GM21528 (cell line): Measurements from ENCODE around the gene EVA1A.

Experiments used
- ATAC-seq: cut with Tn5 transposase; IDR thresholded peaks from one replicate; pipeline ENCODE4 v1.9.1; 2021; ENCODE audit warnings: mild to moderate bottlenecking, moderate library complexity; ENCODE audit not compliant: unreplicated experiment, low FRiP score

The EVA1A gene

DNA sequence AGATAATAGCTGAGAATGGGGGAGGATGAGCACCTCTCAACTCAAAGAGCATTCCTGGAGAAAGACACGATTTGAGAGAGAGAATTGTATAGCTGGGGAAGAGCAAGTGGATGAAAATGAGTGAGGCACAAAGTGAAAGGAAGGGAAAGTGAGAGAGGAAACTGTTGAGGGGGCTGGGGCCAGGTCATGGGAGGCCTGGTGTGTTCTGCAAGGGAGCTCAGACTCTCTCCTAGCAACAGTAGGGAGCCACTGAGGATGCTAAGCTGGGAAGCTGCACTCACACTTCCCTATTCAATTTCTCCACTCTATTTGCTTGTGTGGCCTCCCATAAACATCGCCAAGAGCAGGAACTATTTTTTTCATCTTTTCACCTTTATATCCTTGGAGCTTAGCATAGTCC lies 14.8 kb downstream of the EVA1A start:
- no peak for ATAC-seq

DNA sequence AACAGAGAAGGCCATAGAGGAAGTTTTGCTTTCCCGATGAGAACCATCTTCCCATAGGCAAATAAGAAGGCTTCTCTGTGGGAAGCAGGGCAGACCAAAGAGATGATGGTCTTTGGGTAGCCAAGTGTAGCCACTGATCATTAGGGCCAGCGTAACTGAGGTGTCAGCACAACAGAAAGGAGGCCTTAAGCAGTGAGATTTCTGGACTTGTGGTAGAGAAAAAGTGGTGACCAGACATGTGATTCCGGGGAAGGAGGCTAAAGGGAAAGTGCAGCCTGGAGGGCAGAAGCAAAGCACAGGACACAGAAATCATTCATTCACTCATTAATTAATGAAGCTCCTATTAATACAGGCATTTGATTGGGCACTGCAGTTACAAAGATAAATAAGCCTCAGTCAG lies 15.4 kb downstream of the EVA1A start:
- ATAC-seq: no peak

DNA sequence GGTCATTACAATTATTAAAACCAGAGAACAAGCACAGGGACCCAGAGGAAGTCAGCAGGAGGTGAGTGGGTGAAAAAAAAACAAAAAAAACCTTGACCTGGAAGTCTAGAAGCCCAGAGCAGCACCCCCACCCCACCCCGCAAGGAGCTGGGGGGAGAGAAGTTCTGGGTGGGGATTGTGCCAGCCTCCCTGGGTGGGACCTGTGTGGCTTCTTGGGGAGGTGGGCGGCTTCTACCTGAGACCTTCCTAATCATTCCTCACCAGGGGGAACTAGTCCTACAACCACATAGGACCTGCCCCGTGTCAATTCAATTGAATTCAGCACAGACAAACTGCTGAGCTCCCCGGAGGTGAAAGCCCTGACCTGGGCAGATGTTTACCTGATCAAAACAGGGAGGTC lies 17.3 kb downstream of the EVA1A start:
- ATAC-seq: no peak

DNA sequence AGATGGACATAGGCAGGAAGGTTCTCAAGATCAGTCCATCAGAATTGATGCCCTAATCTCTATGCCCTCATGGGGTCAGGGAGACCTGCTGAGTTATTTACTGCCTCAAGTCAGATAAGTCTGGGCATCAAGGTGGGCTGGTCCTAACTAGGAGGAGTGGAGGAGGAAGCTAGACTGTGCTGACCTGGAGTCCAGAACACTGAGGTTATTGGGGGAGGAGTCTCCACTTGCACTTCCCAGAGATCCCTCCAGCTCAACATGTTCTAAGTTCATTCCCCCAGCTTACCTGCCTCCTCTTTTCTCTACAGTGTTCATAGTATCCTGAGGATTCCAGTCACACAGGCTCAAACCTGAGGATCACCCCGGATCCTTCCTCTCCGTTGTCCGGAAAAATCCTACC lies 19.3 kb downstream of the EVA1A start:
- ATAC-seq: no peak

DNA sequence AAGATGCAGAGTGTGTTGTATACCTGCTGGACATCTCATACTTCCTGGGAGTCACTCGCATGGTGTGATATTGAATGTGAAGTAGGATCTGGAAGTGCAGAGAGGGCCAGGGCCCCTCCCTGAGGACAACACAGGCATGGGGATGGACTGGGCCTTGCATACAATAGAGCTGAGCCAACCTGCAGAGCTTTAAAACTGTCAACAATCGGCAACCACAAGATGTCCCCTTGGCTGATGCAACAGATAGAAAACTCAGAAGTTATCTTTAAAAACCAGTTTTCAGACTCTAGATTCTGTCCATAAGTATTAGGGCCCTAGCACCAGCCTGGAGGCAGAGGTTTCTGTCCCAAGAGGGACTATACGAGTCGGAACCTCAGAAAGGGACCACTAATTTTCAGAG lies 19.7 kb downstream of the EVA1A start:
- no peak for ATAC-seq

DNA sequence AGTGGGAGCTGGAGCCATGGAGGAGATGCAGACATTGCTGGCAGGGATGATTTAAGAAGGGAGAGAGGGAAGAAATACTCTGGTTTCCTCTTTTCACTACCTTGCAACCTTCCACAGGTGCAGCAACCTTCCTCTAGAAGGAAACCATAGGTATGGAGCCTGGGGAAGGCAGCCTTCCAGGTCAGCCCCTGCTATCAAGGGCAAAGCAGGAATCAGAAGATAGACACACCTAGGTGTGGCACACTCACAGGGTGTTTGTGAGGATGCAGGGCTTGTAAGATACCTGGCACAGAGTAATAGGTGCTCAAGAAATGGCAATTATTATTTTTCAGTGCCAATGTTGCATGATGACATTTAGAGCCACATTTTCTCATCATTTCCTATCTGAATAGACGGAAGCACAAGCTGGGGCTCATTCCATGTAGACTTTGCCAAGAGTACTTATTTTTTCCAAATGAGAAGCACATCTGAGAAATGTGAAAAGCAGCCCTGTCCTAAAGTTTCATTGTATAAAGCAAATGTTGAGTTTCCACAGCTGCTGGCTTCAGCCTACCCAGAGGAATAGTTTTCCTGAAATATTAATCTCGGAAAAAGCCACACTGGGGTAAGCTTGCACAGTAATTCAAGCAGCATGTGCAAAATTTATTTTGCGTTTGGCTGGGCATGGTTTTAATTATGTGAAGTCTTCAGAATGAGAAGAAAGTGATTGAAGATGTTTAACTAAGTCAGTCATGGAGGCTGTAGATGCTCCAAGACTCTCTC lies 20.6 kb downstream of the EVA1A start:
- ATAC-seq: no peak

DNA sequence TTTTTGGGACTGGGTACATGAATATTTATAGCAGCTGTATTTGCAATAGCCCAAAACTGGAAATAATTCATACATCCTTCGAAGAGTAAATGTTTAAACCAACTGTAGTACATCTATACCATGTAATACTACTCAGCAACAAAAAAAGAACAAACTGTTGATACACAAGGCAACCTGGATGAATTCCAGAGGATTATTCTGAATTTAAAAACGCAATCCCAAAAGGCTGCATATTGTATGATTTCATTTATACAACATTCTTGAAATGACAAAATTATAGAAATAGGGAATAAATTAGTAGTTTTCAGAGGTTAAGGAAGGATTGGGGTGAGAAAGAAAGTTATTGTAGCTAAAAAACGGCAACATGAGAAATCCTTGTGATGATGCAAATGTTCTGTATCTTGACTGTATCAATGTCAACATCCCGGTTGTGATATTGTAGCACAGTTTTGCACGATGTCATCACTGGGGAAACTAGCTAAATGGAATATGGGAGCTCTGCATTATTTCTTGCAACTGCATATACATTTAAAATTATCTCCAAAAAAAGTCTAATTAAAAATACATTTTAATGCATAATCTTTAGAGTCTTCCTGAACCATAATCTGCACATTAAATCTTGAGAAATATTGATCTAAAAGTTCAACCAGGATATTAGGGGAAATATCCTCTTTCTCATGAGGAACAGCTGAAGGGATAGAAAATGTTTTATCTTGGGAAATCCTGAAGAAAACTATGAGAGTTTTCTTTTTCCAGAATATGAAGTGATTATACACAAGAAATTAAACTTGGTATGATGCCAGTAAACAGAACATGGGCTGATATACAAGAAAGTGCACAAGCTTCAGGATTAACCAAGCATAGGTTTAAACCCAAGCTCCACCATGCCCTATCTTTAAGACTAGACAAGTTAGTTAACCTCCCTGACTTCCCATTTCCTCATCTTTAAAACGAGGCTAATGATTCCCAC lies 21.9 kb downstream of the EVA1A start:
- ATAC-seq: no peak

DNA sequence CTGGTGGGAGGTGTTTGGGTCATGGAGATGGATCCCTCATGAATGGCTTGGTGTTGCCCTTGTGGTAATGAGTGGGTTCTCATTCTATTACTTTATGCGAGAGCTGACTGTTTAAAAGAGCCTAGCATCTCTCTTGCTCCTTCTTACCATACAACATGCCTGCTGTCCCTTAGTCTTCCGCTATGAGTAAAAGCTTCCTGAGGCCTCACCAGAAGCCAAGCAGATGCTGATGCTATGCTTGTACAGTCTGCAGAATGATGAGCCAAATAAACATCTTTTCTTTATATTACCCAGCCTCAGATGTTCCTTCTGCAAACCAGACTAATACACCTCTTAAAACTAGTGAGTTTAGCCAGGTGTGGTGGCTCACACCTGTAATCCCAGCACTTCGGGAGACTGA lies 23.1 kb downstream of the EVA1A start:
- ATAC-seq: no peak

DNA sequence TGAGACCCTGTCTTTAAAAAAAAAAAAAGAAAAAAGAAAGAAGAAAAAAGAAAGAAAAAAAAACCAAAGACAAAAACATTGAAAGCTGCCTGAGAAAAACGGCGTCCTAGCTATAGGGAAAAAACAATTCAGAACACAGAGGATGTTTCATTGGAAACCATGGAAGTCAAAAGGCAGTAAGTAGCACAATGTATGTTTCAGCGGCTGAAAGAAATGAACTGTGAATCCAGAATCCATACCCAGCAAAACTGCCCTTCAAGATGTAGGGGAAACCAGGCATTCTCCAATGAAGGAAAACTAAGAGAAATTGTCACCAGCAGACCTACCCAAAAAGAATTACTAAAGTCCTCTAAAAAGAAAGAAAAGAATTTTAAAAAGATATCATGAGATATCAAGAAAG lies 27.6 kb downstream of the EVA1A start:
- no peak for ATAC-seq

DNA sequence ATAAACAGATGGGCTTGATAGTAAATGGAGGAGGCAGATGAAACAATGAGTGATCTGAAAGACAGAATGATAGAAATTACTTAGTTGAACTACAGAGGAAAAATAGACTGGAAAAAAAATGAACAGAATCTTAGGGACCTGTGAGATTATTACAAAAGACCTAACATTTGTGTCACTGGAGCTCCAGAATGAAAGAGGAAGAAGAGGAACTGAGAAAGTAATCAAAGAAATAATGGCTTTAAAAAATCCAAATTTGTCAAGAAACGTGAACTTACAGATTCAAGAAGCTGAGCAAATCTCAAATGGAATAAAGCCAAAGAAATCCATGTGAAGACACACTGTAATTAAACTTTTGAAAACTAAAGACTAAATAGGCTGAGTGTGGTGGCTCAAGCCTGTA lies 28.3 kb downstream of the EVA1A start:
- no peak for ATAC-seq

DNA sequence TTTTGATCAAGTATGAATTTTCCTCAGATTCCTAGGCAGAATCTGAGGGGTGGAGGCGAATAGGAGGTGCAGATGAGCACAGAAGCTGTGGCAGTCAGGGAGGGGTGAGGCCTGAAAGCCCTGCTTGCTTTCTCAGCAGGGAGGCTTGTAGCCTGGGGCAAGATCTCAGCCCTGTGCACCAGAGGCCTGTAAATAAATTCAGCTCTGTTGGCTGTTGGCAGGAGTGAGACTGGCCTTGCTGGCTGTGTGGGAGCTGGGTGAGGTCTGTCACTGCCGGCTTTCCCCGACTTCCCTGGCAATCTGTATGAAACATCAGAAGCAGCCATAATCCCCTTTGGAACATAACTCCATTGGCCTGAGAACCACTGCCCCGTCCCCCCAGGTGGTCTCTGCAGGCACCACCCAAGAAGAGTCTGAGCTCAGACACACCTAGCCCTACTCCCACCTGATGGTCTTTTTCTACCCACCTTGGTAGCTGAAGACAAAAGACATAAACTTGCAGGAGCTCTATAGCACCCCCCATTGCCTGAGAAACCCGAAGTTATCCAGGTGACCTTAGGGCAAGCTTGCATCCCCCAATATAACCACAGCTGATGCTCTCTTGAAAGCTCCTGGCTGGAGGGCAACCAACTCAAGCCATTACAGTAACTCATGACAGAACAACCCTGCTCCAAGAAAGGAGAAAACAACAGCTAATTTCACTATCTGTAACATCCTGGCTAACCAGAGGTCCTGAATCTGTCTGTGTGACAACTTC lies 32.3 kb downstream of the EVA1A start:
- ATAC-seq: no peak

DNA sequence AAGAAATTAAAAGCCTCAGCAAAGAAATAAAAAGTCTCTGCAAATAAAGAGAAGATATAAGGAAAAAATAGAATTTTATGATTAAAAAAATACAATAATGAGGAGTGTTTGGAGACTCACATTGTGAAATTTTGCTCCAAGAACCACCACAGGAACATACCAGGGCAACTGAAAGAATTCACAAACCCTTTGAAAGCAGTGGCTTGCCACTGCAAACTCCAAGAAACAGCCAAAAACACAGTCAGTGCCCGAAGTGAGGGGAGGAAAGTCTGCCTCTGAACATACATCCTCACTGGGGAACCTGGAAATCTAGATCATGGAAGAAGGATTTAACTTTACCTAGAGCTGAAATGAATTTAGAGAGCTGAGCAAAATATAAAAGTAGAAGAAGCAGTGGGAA lies 33.1 kb downstream of the EVA1A start:
- ATAC-seq: no peak

DNA sequence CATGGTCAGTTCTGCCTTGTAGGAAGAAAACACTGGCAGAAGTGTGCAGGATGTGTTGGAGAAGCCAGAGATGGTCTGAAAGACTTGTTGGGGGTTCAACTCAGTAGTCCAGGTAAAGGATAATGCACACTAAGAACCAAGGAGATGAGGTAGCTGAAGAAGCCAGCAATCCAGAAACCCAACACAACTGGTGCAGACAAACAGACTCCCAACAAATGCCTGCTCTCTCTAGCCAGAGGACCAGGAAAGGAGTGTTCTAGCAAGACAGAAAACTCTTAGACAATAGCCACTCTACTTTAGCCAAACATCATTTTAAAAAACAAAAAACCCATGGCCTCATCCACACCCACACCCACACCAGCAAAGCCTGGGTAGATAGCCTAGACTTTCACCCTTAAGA lies 33.9 kb downstream of the EVA1A start:
- no peak for ATAC-seq

DNA sequence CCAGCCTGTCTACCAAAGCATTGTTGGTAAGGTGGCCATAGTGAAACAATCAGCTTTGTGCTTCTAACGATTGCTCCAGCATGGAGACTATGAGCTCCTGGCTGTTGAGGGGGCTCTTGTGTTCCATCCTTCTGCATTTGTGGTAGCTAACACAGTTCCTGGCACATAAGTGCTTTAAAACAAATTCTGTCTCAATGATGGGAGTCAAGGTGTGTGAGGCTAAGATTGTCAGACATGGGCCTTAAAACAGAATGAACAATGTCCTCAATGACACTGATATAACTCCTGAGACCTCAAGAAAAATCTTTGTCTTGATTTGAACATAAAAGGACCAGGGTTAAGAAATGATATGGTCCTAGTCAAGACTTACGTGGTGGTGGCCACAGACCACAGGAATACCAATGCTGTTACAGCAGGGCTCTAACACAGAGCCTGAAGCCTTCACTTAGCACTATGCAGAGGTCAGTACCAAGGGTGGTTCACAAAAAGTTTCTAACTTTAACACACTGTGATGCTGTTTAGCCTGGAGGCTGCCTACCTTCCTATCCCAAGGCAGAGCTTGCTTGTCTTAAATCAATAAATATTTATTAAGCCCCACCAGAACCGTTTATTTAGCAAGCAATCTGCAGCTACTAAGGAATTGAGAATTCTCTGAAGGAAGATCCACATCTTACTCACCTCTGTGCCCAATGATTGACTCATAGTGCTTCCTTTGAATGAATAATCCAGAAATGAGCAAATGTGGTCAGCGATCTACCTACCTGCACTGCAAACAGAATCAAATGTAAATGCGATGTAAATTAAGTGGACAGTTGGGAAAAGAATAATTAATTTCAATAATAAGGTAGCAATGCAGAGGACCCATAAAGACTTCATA lies 35.1 kb downstream of the EVA1A start:
- ATAC-seq: no peak

DNA sequence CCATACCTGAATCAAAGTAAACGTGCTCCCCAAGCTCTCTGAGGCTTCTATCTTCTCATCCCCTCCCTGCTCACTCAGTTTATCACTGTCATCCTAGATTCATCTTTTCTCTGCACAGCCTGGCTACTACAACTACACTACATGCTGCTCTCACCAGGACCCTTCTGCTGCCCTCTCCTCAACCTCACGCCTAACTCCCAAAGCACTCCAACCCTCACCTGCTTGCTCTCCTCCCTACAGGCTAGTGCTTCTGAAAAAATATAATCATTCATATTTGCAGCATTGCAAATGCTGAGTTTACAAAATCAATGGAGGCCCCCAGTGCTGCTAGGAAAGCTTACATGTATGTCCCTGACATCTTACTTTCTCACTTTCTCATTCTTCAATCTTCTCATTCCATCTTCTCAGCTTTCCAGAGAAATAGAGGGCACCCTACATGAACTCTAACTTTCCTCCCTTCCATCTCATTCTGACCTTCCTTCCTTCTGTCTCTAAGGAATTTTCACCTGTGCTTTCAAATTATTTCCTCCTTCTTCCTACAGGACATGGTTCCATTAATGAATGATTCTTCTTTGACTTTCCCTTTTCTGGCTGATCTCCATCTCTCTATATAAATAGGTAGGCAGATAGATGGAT lies 36.3 kb downstream of the EVA1A start:
- no peak for ATAC-seq

DNA sequence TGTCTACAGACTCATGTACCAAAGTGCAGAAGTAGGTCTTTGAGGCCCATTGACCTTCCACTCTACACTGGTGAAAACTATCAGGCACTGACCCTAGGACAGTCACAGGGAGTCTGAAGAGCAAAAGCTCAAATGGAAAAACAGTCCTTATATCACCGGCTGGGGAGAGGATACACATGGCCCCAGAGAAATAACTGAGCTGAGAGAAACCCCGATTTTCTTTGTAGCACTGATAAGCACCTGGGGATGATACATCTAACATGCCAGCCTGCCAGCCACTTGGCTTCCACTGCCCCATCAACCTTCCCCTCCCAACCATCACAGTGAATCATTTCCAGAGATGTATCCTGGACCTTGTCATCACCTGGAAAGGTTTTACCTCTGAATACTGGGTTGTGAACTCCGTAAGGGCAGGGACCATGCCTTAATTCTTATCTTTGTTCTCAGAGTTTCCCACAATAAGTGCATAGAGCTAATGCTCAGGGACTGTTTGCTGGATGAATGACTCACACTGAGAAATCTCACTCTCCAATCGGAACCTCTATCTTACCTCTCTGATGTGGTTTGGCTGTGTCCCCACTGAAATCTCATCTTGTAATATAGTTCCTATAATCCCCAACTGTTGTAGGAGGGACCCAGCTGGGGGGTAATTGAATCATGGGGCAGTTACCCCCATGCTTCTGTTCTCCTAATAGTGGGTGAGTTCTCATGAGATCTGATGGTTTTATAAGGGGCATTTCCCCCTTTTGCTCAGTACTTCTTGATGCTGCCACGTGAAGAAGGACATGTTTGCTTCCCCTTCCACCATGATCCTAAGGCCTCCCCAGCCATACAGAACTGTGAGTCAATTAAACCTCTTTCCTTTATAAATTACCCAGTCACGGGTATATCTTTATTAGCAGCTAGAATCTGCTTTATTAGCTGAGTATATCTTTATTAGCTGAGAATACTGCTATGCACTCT lies 37.1 kb downstream of the EVA1A start:
- ATAC-seq: no peak

DNA sequence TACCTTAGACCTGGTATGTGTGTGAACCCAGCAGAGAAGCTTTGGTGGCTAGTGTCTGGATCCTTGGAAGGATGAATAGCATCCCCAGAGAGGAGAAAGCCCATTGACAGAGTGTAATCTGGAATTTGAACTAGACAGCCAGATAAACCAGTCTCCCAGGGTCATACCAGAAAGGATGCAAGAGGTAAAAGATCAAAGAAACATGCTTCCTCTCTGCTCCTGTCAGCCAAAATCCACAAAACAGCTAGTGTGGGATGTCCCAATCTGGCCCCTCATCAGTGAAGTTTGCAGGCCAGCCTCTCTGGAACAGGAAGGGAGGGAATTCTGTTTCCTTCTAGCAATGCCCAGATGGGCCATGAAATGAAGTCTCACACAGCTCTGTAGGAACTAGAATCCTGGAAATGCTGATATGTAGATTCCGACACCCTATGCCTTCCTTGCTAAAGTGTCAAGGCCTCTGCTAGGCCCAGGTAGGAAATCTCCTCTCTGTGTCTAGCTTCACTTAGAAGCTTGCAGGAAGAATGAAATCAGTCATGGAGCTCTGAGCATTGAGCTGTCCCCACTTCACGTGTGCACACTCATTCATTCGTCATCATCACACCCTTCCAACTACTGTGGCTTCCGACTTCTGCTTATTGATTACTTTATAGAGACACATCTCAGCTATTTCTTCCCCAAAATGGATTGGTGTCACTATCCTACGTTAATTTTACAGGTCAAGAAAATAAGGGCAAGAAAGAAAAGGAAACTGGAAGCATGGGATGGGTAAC lies 38.0 kb downstream of the EVA1A start:
- ATAC-seq: no peak
